Fibroblast of peridontal ligament (primary cell): ENCODE results near the gene NDRG4.
A peak's percentile ranks its signal among the peaks of the same experiment; 100 is the strongest.

ENCODE experiments used
- DNase-seq: peaks from one replicate; pipeline ENCODE4 v3.0.0-alpha.2; 2010; ENCODE audit errors: extremely low read depth

Gene NDRG4

GRCh38 chr16:58499615-58500351 lies at the start of gene NDRG4:
TSS of gene NDRG4 (plus strand) at chr16:58500143. CDS start at chr16:58500249, 106 bp downstream.
- DNase-seq, result peak; percentile 87

- no peak for DNase-seq
Measured at GRCh38 chr16:58450590-58450989, 49.4 kb upstream of the NDRG4 start.

GRCh38 chr16:58451265-58451689 lies 48.7 kb upstream of the NDRG4 start:
- no peak for DNase-seq

- DNase-seq, result peak; percentile 1
Measured at GRCh38 chr16:58451945-58452401, 48.0 kb upstream of the NDRG4 start.

- no peak for DNase-seq
Measured at GRCh38 chr16:58452640-58453039, 47.3 kb upstream of the NDRG4 start.

GRCh38 chr16:58454178-58454577 lies 45.8 kb upstream of the NDRG4 start:
- DNase-seq, result no peak

- DNase-seq, result no peak
Measured at GRCh38 chr16:58454856-58455255, 45.1 kb upstream of the NDRG4 start.

GRCh38 chr16:58455750-58456149 lies 44.2 kb upstream of the NDRG4 start:
- DNase-seq, result no peak

GRCh38 chr16:58456193-58456592 lies 43.8 kb upstream of the NDRG4 start:
- DNase-seq, result no peak

- no peak for DNase-seq
Measured at GRCh38 chr16:58458606-58459343, 41.2 kb upstream of the NDRG4 start.

GRCh38 chr16:58459344-58460218 lies 40.4 kb upstream of the NDRG4 start:
- DNase-seq, result peak; percentile 14

GRCh38 chr16:58460219-58460610 lies 39.7 kb upstream of the NDRG4 start:
- DNase-seq, result no peak

GRCh38 chr16:58461056-58461455 lies 38.9 kb upstream of the NDRG4 start:
- DNase-seq, result no peak

GRCh38 chr16:58461640-58462039 lies 38.3 kb upstream of the NDRG4 start:
- DNase-seq, result no peak

GRCh38 chr16:58462089-58462488 lies 37.9 kb upstream of the NDRG4 start:
- DNase-seq, result no peak

- no peak for DNase-seq
Measured at GRCh38 chr16:58462499-58462996, 37.4 kb upstream of the NDRG4 start.

- no peak for DNase-seq
Measured at GRCh38 chr16:58462997-58463941, 36.7 kb upstream of the NDRG4 start.

- no peak for DNase-seq
Measured at GRCh38 chr16:58464047-58464915, 35.7 kb upstream of the NDRG4 start.

GRCh38 chr16:58464916-58465731 lies 34.8 kb upstream of the NDRG4 start:
- DNase-seq, result no peak
